Islet of Langerhans (tissue), 1 donor: ENCODE measurements around the gene PEX12.
"Not testable (repeated sequence)": the region's sequence is repeated elsewhere in the genome, so short reads cannot be mapped to it uniquely, and the experiment has no call there.

Experiments
- FAIRE-seq: peaks from one replicate; lab custom pipeline; 2011; peaks lifted over from hg19 to GRCh38; lab: Jason Lieb, UNC

The PEX12 gene

DNA sequence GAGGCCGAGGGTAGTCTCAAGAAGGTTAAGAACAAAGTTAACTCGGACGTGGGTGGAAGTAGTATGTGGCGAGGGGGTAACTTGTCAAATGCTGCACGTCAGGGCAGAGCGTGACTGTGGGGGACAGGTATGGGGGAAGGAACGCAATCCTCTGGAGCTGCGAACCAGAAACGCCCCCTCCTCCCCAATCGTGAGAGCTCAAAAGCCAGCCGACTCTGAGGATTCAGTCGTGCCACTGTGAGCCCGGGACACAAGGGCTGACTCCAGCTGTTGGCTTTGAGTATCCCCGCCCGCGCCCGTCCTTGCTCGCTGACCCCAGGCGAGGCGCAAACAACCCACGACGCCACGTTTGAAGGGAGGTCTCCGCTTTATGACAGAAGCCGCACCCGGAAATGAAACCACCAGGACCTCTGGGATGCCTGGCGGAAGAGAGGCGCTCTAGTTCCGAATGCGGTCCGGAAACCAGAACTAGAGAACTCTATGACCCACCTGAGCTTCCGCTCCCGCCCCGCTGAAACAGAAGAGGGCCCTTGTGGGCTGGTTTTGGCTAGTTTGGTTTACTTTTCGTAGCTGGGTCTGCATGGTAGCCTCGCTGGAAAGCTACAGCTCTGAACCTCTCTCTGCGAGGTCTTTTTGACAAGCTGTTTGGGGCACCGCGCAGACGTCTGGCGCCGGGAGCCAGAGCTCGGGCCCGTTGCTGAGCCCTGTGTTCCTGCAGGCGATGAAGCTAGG lies at the start of gene PEX12:
Gene PEX12, minus strand, starts transcription at position 375 of the 732 bp plus-strand sequence. CDS start 550 bp downstream, outside the sequence.
- FAIRE-seq, result peak; percentile 9

DNA sequence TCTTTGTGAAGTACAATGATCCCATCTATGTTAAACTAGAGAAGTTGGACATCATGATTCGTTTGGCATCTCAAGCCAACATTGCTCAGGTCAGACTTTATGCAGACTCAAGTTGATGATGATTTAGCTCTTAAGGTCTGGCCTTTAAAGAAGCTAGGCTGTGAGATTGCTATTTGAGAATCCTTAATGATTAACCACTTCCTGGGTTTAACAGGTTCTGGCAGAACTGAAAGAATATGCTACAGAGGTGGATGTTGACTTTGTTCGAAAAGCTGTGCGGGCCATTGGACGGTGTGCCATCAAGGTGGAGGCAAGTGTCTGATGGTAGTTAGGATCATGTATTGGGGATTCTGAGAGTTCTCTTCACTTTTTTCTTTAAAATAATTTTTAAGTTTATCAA lies 49.0 kb upstream of the PEX12 start:
- FAIRE-seq, result no peak

- FAIRE-seq, result no peak
Measured at GRCh38 chr17:35621768-35622167, 43.4 kb upstream of the PEX12 start.

DNA sequence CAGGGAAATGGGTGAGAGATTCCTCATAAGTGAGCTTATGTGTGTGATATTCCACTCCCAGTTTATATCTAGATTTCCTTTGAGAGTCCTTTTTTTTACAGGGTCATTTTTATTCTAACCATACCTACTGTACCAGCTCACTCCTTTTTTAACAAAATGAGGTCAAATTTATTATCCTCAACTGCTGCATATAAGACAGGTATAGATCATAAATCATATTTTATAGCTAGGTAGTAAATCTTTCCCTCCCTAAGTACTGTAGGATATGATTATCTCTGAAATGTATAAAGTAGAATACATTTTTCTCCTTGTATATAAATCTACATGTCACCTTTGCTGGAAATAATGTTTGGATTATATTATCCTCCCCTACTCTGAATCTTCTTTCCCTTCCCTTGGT lies 40.3 kb upstream of the PEX12 start:
- peak; percentile 13 for FAIRE-seq

GRCh38 chr17:35617505-35617904 lies 39.1 kb upstream of the PEX12 start:
- FAIRE-seq, result no peak

GRCh38 chr17:35616536-35616935 lies 38.2 kb upstream of the PEX12 start:
- FAIRE-seq, result no peak

GRCh38 chr17:35614810-35615209 lies 36.4 kb upstream of the PEX12 start:
- no peak for FAIRE-seq

DNA sequence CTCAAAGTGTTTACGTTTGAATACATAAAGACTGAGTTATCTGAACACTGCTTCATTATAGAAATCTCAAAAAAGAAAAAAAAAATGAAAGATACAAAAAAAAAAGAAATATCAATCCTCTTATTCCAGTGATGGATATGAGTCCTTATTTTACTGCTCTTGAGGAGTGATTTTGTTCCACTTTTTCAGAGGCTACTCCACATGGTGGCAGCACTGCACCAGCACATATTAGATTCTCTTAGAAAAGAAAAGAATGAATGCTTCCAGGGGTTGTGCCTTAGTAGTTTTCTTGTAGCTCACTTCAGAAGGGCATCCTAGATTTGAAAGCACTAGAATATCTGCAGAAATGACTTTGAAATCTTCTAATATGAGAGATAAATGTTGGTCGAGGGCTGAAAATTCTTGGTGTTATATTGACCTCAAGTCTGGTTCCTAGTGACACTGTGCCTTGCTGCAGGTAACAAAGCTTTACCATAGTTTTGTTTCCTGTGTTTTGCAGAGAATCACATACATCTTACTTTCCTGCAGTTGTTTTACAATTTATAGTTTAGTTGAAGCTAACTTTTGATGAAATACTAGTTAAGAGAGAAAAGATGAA lies 34.7 kb upstream of the PEX12 start:
- FAIRE-seq, result no peak

DNA sequence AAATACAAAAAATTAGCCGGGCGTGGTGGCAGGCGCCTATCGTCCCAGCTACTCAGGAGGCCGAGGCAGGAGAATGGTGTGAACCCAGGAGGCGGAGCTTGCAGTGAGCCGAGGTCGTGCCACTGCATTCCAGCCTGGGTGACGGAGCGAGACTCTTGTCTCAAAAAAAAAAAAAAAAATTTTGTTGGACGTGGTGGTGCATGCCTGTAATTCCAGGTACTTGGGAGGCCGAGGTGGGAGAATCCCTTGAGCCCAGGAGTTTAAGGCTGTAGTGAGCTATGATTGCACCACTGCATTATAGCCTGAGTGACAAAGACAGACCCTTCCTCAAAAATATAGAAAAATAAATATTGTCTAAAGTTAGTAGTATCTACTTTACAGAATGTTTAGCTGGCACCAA lies 32.4 kb upstream of the PEX12 start:
- FAIRE-seq, result not testable (repeated sequence)

GRCh38 chr17:35609831-35610230 lies 31.5 kb upstream of the PEX12 start:
- no peak for FAIRE-seq

DNA sequence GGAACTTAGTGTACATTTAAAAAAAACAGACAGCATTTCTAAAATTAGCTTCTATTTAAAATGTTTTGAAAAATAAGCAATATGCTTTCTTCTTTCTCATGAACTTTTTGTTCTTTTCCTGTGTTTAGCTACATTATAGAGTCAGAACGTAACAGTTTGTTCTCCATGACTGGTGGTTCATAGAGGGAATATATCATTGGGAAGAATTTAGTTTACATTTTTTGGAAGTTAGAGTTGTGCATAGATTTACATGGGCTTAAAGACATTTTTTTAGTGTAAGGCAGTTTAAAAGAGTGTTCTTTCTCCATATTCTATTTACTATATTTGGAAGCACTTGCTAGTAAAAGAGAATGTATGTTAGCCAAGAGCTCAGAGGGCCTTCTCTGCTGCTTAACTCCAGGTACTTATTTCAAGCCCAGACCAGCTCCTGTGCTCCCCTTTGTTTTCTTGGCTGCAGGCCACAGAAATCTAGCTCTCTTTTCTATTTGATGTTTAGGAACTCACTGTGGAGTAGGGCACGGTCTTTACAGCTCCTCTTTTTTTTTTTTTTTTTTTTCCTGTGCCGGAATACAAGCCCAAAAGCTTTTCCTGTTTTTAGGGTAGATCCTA lies 29.0 kb upstream of the PEX12 start:
- no peak for FAIRE-seq

DNA sequence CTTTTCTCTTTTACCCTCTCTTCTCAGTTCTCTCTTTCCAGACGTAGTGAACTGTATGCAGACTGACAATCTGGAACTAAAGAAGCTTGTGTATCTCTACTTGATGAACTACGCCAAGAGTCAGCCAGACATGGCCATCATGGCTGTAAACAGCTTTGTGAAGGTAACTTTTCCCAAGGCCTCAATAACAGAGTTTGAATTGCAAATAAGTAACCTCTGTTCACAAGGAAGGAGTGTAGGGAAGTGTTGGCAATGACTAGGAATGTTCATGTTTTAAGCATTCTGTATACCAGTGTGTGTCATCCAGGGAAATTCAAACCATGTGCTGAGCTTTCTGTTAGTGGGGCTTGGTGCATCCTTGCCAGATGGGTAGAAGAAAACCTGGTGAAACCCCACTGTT lies 27.3 kb upstream of the PEX12 start:
- no peak for FAIRE-seq

DNA sequence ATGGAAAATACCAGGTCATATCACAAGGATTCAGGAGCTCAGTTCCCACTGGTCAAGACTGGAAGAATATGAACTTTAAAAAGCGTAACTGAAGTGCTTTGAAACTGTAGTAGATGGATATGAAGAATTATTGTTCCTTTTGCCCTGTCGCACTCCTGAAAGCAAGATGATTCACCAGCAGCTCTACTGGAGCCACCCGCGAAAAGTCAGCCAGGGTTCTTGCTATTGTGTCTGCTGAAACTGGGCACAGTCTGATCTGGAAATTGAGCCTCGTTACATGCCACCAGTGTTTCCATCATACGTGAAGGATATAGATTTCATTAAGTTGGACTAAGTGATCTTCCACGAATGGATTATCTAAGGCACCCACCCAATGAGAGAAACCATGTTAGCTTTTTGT lies 25.3 kb upstream of the PEX12 start:
- no peak for FAIRE-seq

DNA sequence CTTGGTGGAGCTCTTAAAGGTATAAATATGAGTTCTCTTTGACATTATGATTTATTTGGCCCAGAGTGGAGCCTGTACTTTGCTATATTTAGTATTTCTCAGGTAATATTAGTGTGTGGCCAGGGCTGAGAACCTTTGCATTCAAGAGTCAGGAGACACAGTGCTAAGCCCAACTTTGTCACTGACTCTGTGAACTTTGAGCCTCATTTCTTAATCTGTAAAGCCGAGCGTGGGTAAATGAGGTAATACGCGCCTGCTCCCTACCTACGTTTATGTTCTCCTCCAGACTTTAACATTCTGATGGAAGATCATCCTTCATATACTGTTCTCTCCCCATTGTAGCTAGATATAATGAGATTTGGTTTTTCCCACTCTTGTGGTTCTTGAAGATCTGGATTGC lies 19.2 kb upstream of the PEX12 start:
- no peak for FAIRE-seq

DNA sequence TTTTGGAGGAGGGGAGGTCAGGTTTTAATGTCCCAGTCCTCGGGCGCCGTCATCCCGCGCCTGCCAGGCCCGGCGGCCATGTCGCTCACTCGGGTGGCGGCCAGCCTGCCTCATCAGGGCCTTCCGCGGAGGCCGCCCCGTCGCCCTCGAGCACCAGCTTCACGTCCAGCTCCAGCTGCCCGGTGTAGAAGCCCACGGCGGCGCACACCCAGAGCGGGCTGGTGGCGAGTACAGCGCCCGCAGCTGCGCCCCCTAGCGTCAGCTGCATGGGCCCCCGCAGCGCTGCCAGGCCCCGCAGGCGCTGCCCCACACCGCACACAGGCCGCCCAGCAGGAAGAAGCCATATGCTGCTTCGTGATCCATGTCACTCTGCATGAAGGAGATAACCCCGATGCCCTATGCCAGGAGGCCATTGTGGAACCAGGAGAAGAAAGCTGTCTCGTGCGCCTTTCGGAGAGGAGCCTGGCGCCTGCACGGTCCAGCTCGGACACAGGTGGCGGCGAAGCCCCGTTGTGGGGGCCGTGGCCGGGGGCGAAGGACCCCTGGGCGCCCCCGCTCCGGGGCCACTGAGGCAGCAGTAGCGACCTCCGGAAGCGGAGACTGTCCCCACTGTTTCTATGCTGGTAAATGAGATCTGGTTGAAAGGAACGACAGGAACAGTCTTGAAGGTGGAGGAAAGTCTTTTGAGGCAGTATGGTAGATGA lies 18.3 kb upstream of the PEX12 start:
- FAIRE-seq, result no peak

- no peak for FAIRE-seq
Measured at GRCh38 chr17:35596072-35596471, 17.7 kb upstream of the PEX12 start.

DNA sequence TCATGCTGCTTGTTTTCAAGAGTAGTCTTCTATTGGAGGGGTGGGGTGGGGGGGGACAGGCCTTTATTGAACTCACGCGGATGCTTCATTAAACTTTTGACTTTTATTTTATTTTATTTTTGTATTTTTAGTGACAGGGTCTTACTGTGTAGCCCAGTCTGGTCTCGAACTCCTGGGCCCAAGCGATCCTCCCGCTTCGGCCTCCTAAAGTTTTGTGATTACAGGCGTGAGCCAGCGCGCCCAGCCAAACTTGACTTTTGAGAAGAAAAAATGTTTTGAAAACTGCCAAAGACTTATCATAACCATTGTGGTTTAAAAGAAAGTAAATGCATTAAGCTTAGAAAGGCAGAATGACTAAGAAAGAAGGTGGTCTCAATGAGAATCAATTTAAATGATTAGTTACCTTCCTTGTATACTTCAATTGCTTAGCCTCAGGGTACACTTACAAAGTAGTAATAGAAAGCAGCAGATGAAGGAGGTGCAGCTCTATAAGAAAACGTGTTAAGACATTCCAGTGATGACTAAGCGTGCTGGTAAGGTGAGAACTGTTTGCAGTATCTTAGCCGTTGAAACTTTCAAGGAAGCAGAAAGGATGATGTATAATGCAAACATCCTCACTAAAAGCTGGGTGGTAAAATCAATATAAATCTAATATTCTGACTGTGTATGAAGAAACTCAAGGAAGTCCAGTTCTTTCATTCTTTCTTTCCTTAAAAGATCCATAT lies 10.0 kb upstream of the PEX12 start:
- FAIRE-seq, result no peak

GRCh38 chr17:35587074-35587961 lies 8.9 kb upstream of the PEX12 start, which contains the start of gene AP2B1:
Gene AP2B1 (plus strand): TSS chr17:35587322. CDS start chr17:35594031, 6,709 bp downstream.
- FAIRE-seq, result peak; percentile 86

DNA sequence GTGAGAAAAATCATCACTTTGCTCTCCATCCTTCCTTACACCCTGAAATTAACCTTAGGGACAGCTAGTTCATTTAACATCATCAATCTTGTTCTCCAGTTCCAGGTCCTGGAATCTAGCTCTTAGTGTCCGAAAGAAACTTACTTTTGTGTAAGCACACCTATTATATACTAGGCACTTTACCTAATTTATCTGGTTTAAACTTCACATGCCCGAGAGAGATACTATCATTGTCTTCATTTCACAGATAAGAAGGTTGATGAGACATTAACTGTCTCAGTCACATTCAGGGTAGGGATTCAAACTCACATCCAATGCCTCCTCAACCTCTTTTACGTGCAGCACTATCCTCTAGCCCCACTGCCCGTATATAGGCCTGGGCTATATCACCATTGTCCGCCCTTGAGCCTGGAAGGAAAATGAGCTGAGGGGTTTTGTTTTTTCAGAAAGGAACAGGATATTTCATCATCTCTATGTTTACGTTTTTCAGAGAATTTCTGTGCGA lies 8.2 kb upstream of the PEX12 start:
- FAIRE-seq, result no peak

DNA sequence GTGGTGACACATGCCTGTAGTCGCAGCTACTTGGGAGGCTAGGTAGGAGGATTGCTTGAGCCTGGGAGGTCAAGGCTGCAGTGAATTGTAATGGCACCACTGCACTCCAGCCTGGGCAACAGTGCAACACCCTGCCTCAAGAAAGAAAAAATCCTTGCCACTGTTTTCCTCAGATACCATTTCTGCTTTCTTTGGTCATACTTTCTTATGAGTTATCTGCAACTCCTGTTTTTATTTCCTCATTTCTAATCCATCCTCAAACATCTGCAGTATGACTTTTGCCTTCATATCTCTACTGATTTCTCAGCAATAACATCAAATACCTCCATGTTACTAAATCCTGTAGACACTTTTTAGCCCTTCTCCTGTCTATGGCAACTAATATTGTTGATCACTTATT lies 5.7 kb upstream of the PEX12 start:
- FAIRE-seq, result no peak

DNA sequence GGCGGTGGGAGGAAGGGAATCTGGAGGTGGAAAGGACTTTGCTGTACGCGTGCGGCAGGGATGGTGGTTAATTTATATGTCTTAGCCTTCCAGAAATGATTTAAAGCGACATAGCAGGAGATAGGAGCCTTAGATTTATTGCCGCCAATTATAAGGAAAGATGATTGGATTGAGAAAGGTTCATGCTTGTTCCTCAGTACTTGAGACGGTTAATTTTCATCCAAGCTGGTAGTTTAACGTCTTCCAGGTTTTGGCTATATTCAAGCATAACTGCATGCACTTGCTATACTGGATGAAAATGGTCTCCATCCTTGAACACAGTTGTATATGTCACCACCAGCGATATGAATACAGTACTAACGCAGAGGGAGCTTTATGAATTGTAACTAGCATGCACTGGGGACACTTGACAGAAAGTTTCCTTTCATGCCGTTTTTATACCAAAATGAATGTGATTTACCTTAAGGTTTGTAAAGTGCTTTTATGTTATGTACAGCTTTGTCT lies 610 bp upstream of the PEX12 start:
- FAIRE-seq, result no peak
